ENCODE data around the gene GDI1.

GDI1 gene

GRCh38 chrX:154409222-154409871 lies 27.6 kb upstream of the GDI1 start, which contains the start of gene DNASE1L1:
DNASE1L1 (minus strand) TSS chrX:154409254; CDS start chrX:154405568, 3,686 bp downstream.
- DNase-seq = no peak

DNA sequence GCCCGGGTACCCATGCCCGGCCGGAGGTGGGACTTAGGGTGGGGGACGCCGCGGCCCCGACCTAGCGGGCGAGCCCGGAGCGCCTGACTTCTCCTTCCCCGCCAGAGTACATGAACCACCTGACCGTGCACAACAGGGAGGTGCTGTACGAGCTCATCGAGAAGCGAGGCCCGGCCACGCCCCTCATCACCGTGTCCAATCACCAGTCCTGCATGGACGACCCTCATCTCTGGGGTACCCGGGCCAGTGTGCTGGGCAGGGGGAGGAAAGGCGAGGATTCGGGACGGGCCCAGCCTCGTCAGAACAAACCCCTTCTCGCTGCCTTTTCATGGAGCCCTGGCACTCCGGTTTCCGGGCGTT lies 25.0 kb upstream of the GDI1 start:
- peak; percentile 12 for DNase-seq

GRCh38 chrX:154412468-154412867 lies 24.5 kb upstream of the GDI1 start:
- DNase-seq = no peak

GRCh38 chrX:154413142-154413541 lies 23.8 kb upstream of the GDI1 start:
- DNase-seq = no peak

DNA sequence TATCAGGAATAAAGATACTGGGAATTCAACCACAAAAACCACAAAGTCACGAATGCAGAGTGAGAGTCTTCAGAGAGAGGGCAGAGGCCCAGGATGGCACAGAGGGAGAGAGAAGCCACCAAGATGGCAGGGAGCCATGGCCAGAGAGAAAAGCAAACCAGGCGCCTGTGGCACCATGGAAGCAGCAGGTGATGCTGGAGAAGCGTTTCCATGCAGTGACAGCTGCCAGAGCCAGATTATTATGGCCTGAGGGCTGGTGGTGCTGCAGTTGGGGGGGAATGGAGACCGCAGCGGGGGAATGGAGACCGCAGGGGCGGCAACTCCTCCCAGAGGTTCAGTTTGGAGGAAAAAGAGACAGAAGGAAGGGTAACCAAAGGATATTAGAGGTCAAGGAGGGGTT lies 19.8 kb upstream of the GDI1 start:
- no peak for DNase-seq

- no peak for DNase-seq
Observed at GRCh38 chrX:154419189-154419588, 17.8 kb upstream of the GDI1 start.

DNA sequence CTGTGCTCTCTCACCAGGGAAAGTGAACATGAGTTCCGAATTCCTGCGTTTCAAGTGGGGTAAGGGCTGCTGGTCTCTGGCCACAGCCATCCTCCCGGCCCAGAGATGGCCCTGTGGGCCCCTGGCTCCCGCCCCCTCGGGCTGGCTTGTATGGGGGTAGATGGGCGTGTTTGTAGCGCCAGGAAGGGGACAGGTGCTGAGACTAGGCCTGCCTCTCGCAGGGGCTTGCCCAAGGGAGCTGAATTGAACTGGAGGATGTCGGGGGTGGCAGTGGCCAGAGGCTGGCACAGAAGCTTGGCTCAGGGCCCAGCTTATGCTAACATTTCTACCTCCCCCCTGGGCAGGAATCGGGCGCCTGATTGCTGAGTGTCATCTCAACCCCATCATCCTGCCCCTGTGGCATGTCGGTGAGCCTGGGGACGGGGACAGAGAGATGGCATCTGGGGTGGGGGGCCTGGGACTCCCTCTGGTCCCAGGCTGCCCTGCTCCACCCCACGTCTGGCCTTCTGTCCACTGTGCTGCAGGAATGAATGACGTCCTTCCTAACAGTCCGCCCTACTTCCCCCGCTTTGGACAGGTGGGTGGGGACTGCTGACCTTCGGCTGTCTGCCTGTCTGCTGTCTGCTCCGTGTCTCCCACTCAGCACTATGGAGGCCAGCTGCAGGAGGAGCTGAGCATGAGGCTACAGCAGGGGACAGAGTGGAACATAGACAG lies 17.1 kb upstream of the GDI1 start:
- DNase-seq = no peak

DNA sequence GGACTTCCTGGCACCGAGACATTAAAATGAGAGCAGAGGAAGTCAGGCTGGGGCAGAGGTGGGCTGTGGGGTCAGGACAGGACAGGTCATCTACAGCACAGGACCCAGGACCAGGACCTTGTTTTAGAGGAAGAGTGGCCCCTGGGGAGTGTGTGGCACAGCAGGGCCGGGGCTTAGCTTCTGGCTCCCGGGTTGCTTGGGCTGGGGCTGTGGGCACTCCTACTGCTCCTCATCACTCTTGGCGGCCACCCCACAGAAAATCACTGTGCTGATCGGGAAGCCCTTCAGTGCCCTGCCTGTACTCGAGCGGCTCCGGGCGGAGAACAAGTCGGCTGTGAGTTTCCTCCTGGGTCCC lies 16.6 kb upstream of the GDI1 start:
- DNase-seq = no peak

GRCh38 chrX:154426916-154427770 lies 9.8 kb upstream of the GDI1 start:
- DNase-seq = no peak

- DNase-seq = peak; percentile 86
Observed at GRCh38 chrX:154428176-154429171, 8.5 kb upstream of the GDI1 start, which contains the start of gene ATP6AP1. ATP6AP1 (plus strand) TSS chrX:154428677; CDS start chrX:154428693, 16 bp downstream.

GRCh38 chrX:154429711-154430110 lies 7.2 kb upstream of the GDI1 start:
- DNase-seq = no peak

DNA sequence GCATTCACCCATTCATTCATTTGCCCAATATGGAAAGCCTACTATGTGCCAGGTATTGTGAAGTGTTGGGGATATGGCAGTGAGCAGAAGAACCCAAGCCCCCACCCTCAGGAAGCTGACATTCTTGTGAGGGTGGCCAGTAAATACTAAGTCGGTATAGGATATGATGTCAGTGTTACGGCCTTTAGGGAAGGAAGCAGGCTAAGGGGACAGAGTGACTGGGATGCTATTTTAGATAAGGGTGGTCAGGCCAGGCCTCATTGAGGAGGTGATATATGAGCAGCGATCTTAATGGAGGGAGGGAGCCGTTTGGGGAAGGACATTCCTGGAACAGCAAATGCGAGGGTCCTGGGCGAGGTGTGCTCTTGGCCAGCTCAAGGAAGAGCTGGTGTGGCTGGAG lies 6.5 kb upstream of the GDI1 start:
- DNase-seq = no peak

GRCh38 chrX:154430916-154431315 lies 6.0 kb upstream of the GDI1 start:
- no peak for DNase-seq

DNA sequence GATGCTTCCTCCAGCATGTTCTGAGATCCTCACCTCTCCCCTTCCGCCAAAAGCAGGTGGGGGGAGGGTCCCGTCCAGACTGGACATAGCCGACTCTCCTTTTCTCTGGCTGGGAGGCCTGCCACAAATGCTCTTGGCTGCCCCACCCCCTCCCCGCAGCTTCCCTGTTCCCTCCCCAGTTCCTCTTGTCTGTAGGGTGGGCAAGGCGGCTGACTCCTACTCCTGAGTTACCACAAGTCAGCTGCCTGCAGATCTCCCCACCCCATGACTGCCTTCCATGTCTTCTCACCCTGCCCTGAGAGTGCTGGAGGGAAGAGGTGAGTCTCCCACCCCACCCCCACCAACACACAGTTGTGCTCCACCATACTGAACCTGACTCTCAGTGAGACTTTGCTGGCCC lies 5.6 kb upstream of the GDI1 start:
- no peak for DNase-seq

GRCh38 chrX:154432210-154432609 lies 4.7 kb upstream of the GDI1 start:
- DNase-seq = no peak

DNA sequence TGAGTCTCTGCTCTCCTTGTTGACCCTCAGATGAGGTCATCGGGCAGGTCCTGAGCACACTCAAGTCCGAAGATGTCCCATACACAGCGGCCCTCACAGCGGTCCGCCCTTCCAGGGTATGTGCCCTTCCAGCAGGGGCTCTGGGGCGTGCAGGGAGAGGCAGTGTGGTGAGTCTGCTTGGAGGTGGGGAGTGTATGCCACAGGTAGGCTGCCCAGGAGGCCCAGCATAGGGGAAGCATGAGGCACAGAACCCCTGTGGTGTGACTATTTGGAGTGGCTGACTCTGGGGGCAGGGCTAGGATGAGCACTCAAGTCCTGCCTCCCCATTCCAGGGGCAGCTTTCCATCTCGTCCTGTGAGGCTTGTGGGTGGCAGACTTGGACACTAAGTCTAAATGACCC lies 3.3 kb upstream of the GDI1 start:
- no peak for DNase-seq

DNA sequence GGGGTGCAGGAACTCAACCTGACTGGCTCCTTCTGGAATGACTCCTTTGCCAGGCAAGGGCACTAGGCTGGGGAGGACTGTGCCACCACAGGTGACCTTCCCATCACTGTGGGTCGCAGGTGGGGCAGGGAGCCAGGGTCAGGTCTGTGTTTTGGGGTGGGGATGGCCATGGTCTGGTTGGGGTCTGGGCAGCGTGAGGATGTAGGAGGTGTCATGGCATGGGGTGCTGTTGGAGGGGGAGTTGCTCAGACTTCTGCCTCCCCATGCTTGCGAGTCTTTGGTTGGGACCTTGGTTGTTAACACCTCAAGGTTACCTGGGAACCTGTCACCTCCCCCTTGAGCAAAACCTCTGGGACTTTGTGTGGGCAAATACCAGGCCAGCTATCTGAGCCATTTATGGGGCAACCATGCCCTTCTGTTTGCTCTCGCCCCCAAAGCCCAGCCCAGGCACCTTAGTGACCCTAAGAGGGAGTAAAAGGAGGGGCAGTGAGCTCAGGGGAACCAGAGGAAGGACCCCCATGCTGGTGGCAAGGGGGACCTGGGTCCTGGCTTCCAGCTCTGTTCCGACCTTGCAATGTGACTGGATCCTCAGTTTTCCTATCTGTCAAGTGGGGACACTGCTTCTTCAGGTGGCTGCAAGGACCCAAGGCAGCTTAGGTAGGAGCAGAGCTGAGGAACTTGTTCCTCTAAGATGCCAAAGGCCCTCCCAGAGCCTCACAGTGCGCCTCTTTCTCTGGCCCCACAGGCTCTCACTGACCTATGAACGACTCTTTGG lies 2.4 kb upstream of the GDI1 start:
- no peak for DNase-seq

GRCh38 chrX:154435171-154435733 lies 1.7 kb upstream of the GDI1 start:
- DNase-seq = no peak

GRCh38 chrX:154436374-154436982 lies 476 bp upstream of the GDI1 start:
- peak; percentile 21 for DNase-seq

DNA sequence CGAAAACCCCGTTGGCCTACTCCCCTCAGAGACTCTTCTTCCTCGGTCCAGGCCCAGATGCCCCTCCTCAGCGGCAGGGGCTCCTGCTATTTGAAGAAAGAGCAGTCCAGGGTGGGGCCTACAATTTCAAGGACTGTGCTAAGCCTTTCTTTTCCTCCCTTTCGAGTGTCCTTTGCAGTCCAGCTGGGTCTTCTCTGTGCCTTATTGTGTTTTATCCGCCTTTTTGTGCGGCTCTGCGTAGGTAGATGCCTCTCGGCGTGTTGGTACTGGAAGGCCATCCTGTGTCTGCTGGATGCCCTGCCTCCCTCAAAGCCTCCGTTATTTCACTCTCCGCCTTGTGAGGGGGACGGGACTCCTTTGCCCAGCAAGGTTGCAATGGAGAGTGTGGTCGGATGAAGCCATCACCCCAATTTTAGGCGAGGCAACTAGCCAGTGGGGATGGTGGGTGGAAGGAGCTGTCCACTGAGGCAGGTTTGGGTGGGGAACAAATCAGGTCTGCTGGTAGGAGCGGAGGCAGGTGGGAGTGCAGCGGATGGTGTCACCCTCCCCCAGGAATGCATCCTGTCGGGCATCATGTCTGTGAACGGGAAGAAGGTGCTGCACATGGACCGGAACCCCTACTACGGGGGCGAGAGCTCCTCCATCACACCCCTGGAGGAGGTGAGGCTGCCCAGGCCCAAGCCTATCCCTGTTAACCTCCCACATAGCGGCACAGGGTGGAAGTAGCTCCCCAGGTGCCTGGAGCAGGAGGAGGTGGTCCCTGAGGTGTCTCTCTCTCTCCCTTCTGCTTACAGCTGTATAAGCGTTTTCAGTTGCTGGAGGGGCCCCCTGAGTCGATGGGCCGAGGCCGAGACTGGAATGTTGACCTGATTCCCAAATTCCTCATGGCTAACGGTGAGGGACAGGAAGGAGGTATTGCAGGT lies 1.3 kb downstream of the GDI1 start:
- no peak for DNase-seq
